Activated naive CD8-positive, alpha-beta T cell treated with anti-CD3 and anti-CD28 coated beads, Interleukin-2, amount 50 U/mL, for 24 hours (primary cell): ENCODE measurements around the gene SLC39A11.
"Not testable (repeated sequence)": the region's sequence is repeated elsewhere in the genome, so short reads cannot be mapped to it uniquely, and the experiment has no call there.

Experiments used
- ATAC-seq: fragments of 150-1000 bp; cut with Tn5 transposase; one replicate; pipeline ENCODE4 v1.10.0; 2021
- DNase-seq: peaks from one replicate; pipeline ENCODE4 v3.0.0; 2021
- H3K27ac Mint-ChIP-seq: one replicate; pipeline ENCODE4 v1.8.0; 2021; ENCODE audit warnings: mild to moderate bottlenecking, mixed read lengths
- H3K27me3 Mint-ChIP-seq: one replicate; pipeline ENCODE4 v1.8.0; 2021; ENCODE audit warnings: mixed read lengths
- H3K36me3 Mint-ChIP-seq: one replicate; pipeline ENCODE4 v1.8.0; 2021; ENCODE audit warnings: low read depth, mixed read lengths
- H3K4me1 Mint-ChIP-seq: one replicate; pipeline ENCODE4 v1.8.0; 2021; ENCODE audit warnings: mixed read lengths
- H3K4me3 Mint-ChIP-seq: one replicate; pipeline ENCODE4 v1.8.0; 2021; ENCODE audit warnings: mild to moderate bottlenecking, moderate library complexity, mixed read lengths
- H3K9me3 Mint-ChIP-seq: one replicate; pipeline ENCODE4 v1.8.0; 2021; ENCODE audit warnings: mixed read lengths

SLC39A11 gene

GRCh38 chr17:73071066-73071999 is 21.2 kb downstream of the SLC39A11 start:
- peaks cover 33% of the 10 kb centered on the region for H3K36me3 Mint-ChIP-seq
- H3K4me1 Mint-ChIP-seq = no peaks in the 10 kb centered on the region
- ATAC-seq (no peak), DNase-seq (no peak)
- H3K4me3 Mint-ChIP-seq = no peak overlapping the region
- H3K27ac Mint-ChIP-seq = no peak overlapping the region
- peaks cover 6% of the 10 kb centered on the region for H3K9me3 Mint-ChIP-seq
- H3K27me3 Mint-ChIP-seq = no peaks in the 10 kb centered on the region

- DNase-seq (no peak), ATAC-seq (no peak)
- Mint-ChIP-seq H3K9me3 (peaks cover 6% of the 10 kb centered on the region), H3K4me3 (no peak overlapping the region), H3K27me3 (no peaks in the 10 kb centered on the region), H3K27ac (no peak overlapping the region), H3K4me1 (peaks cover 3% of the 10 kb centered on the region), H3K36me3 (peaks cover 33% of the 10 kb centered on the region)
Measured at GRCh38 chr17:73069841-73070240, 22.6 kb downstream of the SLC39A11 start.

- Mint-ChIP-seq H3K9me3 (peaks cover 6% of the 10 kb centered on the region), H3K27ac (no peak overlapping the region), H3K36me3 (peaks cover 33% of the 10 kb centered on the region), H3K27me3 (no peaks in the 10 kb centered on the region), H3K4me1 (peaks cover 7% of the 10 kb centered on the region), H3K4me3 (no peak overlapping the region)
- ATAC-seq (no peak), DNase-seq (no peak)
Measured at GRCh38 chr17:73069164-73069770, 23.2 kb downstream of the SLC39A11 start.

- H3K27ac Mint-ChIP-seq = no peak overlapping the region
- H3K9me3 Mint-ChIP-seq = peaks cover 6% of the 10 kb centered on the region
- peaks cover 30% of the 10 kb centered on the region for H3K36me3 Mint-ChIP-seq
- no peak overlapping the region for H3K4me3 Mint-ChIP-seq
- H3K27me3 Mint-ChIP-seq = no peaks in the 10 kb centered on the region
- DNase-seq = no peak
- no peak for ATAC-seq
- H3K4me1 Mint-ChIP-seq = peaks cover 13% of the 10 kb centered on the region
Measured at GRCh38 chr17:73068322-73069153, 23.9 kb downstream of the SLC39A11 start.

- not testable (repeated sequence) for H3K4me3 Mint-ChIP-seq, ATAC-seq, DNase-seq, H3K9me3 Mint-ChIP-seq, H3K27ac Mint-ChIP-seq, H3K27me3 Mint-ChIP-seq
- peaks cover 30% of the 10 kb centered on the region for H3K36me3 Mint-ChIP-seq
- peaks cover 13% of the 10 kb centered on the region for H3K4me1 Mint-ChIP-seq
Measured at GRCh38 chr17:73067699-73068098, 24.8 kb downstream of the SLC39A11 start.

- Mint-ChIP-seq H3K4me1 (peaks cover 13% of the 10 kb centered on the region), H3K9me3 (peaks cover 6% of the 10 kb centered on the region), H3K36me3 (peaks cover 26% of the 10 kb centered on the region), H3K27me3 (no peaks in the 10 kb centered on the region), H3K27ac (no peak overlapping the region), H3K4me3 (no peak overlapping the region)
- ATAC-seq = no peak
- DNase-seq = no peak
Measured at GRCh38 chr17:73067075-73067474, 25.4 kb downstream of the SLC39A11 start.

GRCh38 chr17:73066148-73066884 is 26.2 kb downstream of the SLC39A11 start:
- Mint-ChIP-seq H3K27ac (no peak overlapping the region), H3K36me3 (peaks cover 18% of the 10 kb centered on the region), H3K27me3 (no peaks in the 10 kb centered on the region), H3K9me3 (peaks cover 6% of the 10 kb centered on the region), H3K4me3 (no peak overlapping the region), H3K4me1 (peaks cover 13% of the 10 kb centered on the region)
- ATAC-seq = no peak
- no peak for DNase-seq

- peaks cover 11% of the 10 kb centered on the region for H3K36me3 Mint-ChIP-seq
- DNase-seq (no peak), ATAC-seq (no peak)
- no peak overlapping the region for H3K27ac Mint-ChIP-seq
- H3K27me3 Mint-ChIP-seq = no peaks in the 10 kb centered on the region
- peaks cover 6% of the 10 kb centered on the region for H3K9me3 Mint-ChIP-seq
- H3K4me1 Mint-ChIP-seq = peaks cover 13% of the 10 kb centered on the region
- no peak overlapping the region for H3K4me3 Mint-ChIP-seq
Measured at GRCh38 chr17:73065376-73065775, 27.1 kb downstream of the SLC39A11 start.

GRCh38 chr17:73064084-73064938 is 28.2 kb downstream of the SLC39A11 start:
- peaks cover 6% of the 10 kb centered on the region for H3K9me3 Mint-ChIP-seq
- no peak for DNase-seq
- no peak overlapping the region for H3K4me3 Mint-ChIP-seq
- H3K27ac Mint-ChIP-seq = no peak overlapping the region
- peaks cover 15% of the 10 kb centered on the region for H3K4me1 Mint-ChIP-seq
- ATAC-seq = no peak
- no peaks in the 10 kb centered on the region for H3K27me3 Mint-ChIP-seq
- H3K36me3 Mint-ChIP-seq = peaks cover 10% of the 10 kb centered on the region

- Mint-ChIP-seq H3K4me3 (no peak overlapping the region), H3K27ac (no peak overlapping the region), H3K27me3 (no peaks in the 10 kb centered on the region), H3K4me1 (peaks cover 15% of the 10 kb centered on the region), H3K9me3 (peaks cover 6% of the 10 kb centered on the region), H3K36me3 (peaks cover 8% of the 10 kb centered on the region)
- DNase-seq = no peak
- no peak for ATAC-seq
Measured at GRCh38 chr17:73062726-73063125, 29.8 kb downstream of the SLC39A11 start.

- H3K9me3 Mint-ChIP-seq = no peaks in the 10 kb centered on the region
- no peak for DNase-seq
- no peak overlapping the region for H3K4me3 Mint-ChIP-seq
- H3K4me1 Mint-ChIP-seq = peaks cover 15% of the 10 kb centered on the region
- no peak overlapping the region for H3K27ac Mint-ChIP-seq
- no peak for ATAC-seq
- H3K27me3 Mint-ChIP-seq = no peaks in the 10 kb centered on the region
- peaks cover 2% of the 10 kb centered on the region for H3K36me3 Mint-ChIP-seq
Measured at GRCh38 chr17:73061161-73061560, 31.3 kb downstream of the SLC39A11 start.

GRCh38 chr17:73060721-73061120 is 31.8 kb downstream of the SLC39A11 start:
- Mint-ChIP-seq H3K27ac (no peak overlapping the region), H3K4me1 (peaks cover 15% of the 10 kb centered on the region), H3K4me3 (no peak overlapping the region), H3K9me3 (no peaks in the 10 kb centered on the region), H3K27me3 (no peaks in the 10 kb centered on the region), H3K36me3 (peaks cover 2% of the 10 kb centered on the region)
- ATAC-seq (no peak), DNase-seq (no peak)

GRCh38 chr17:73059713-73060112 is 32.8 kb downstream of the SLC39A11 start:
- not testable (repeated sequence) for ATAC-seq, H3K36me3 Mint-ChIP-seq, H3K4me3 Mint-ChIP-seq, H3K27me3 Mint-ChIP-seq, H3K9me3 Mint-ChIP-seq, DNase-seq, H3K27ac Mint-ChIP-seq
- peaks cover 11% of the 10 kb centered on the region for H3K4me1 Mint-ChIP-seq
